ENCODE results near the gene DAP. TPM values are rescaled to one million over a fixed set of nuclear protein-coding genes. Genes with fewer than 3 reads are reported as not detected.

DAP gene, protein sequence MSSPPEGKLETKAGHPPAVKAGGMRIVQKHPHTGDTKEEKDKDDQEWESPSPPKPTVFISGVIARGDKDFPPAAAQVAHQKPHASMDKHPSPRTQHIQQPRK
- 41.4 TPM for polyA plus RNA-seq (2013, experiment 1 of 2)
- polyA plus RNA-seq (2013, experiment 2 of 2): 42.1 TPM

- H2BK120ac ChIP-seq (ENCODE audit: low read depth, low read length): peak within 1 kb of the TSS; percentile 48
- H3K9ac ChIP-seq (ENCODE audit: low read length): peak within 1 kb of the TSS; percentile 86
- H3K4ac ChIP-seq (ENCODE audit: low read depth, low read length): peak within 1 kb of the TSS; percentile 92
- no CpG with 5 or more reads among the region's 79 CpGs for WGBS (ENCODE audit: extremely low coverage, insufficient coverage, low lambda C conversion rate)
- H3K4me3 ChIP-seq (ENCODE audit: low read length): peak within 1 kb of the TSS; percentile 68
- H3K56ac ChIP-seq (ENCODE audit: low read length): peak within 1 kb of the TSS; percentile 93
- peak within 1 kb of the TSS; percentile 85 for H3K27ac ChIP-seq (ENCODE audit: low read depth, low read length)
- peak within 1 kb of the TSS; percentile 85 for H2BK5ac ChIP-seq (ENCODE audit: low read length)
- peak within 1 kb of the TSS; percentile 59 for H4K8ac ChIP-seq (ENCODE audit: low read depth, low read length)
- H3K23ac ChIP-seq (ENCODE audit: low read length): peak within 1 kb of the TSS; percentile 94
- H3K79me2 ChIP-seq (ENCODE audit: control insufficient read depth, insufficient read depth, low read length): no peaks in the 10 kb centered on the region
- no peaks in the 10 kb centered on the region for H3K36me3 ChIP-seq (ENCODE audit: control insufficient read depth, insufficient read depth, low read length)
- H2BK15ac ChIP-seq (replicated peaks; ENCODE audit: low read depth): no peak within 1 kb of the TSS
- peak; percentile 93 for DNase-seq
- no peaks in the 10 kb centered on the region for H3K27me3 ChIP-seq (ENCODE audit: insufficient read depth, low read length, poor library complexity)
- H3K18ac ChIP-seq (ENCODE audit: low read length): peak within 1 kb of the TSS; percentile 98
- no peak within 1 kb of the TSS for H4K5ac ChIP-seq (ENCODE audit: low read length)
- H3K79me1 ChIP-seq (ENCODE audit: low read length): peaks cover 8% of the 10 kb centered on the region
- peaks cover 5% of the 10 kb centered on the region for H3K4me1 ChIP-seq (ENCODE audit: control insufficient read depth, low read depth, low read length)
- peak within 1 kb of the TSS; percentile 73 for H3K4me2 ChIP-seq (ENCODE audit: low read length)
- H2AK5ac ChIP-seq (ENCODE audit: low read length): no peak within 1 kb of the TSS
Observed at GRCh38 chr5:10761185-10761932, at the start of gene DAP. Gene DAP, minus strand, starts transcription at chr5:10761234. Its CDS starts 166 bp downstream, at chr5:10761068.

DNA sequence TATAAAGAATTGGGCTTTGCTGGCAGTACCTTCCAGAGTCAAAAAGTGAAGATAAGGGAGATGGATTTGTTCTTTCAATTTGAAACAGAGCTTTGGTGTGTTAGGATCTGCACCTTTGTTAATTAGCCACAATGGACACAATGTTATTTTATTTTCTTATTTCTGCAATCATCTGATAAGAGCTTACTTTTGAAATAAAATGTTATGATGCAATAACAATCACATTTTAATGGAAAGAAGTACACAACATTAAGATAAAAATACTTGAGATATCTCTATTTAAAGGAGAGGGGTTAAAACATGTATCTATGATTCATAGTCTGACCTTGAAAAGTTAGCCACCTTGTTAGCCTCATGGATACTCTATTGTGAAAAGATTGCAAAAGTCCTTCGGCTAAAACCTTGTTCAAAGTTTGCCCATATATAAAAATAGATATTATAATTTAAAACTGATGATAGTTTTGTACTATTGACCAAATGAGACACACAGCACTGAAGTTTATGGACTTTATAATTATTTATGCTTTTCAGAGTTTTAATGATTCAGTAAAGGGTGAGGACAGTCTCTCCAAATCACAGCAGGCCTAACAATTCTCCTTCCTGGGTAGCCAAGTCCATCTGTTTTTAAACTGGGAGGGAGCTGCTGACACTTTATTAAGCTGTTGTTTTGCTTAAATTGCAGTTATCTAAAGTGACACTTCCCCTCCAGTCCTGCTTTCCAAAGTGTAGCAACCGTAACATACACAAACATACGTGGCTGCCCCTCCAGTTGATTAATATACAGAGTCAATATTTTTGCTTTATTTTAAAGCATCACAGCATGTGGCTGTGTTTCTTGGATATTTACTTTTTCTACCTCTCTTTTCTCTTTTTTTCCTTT, 47.6 kb upstream of the DAP start:
- Histone ChIP-seq H3K79me1 (ENCODE audit: low read length) (no peaks in the 10 kb centered on the region), H2AK5ac (ENCODE audit: low read length) (no peak overlapping the region), H3K27me3 (ENCODE audit: insufficient read depth, low read length, poor library complexity) (no peaks in the 10 kb centered on the region), H4K5ac (ENCODE audit: low read length) (no peak overlapping the region), H3K4ac (ENCODE audit: low read depth, low read length) (no peak overlapping the region), H3K36me3 (ENCODE audit: control insufficient read depth, insufficient read depth, low read length) (no peaks in the 10 kb centered on the region), H3K4me1 (ENCODE audit: control insufficient read depth, low read depth, low read length) (no peaks in the 10 kb centered on the region), H3K56ac (ENCODE audit: low read length) (no peak overlapping the region), H3K23ac (ENCODE audit: low read length) (no peak overlapping the region), H2BK120ac (ENCODE audit: low read depth, low read length) (no peak overlapping the region), H3K18ac (ENCODE audit: low read length) (no peak overlapping the region), H4K8ac (ENCODE audit: low read depth, low read length) (no peak overlapping the region), H3K4me2 (ENCODE audit: low read length) (no peak overlapping the region), H2BK15ac (replicated peaks; ENCODE audit: low read depth) (no peak overlapping the region), H3K79me2 (ENCODE audit: control insufficient read depth, insufficient read depth, low read length) (no peaks in the 10 kb centered on the region), H3K27ac (ENCODE audit: low read depth, low read length) (no peak overlapping the region), H2BK5ac (ENCODE audit: low read length) (no peak overlapping the region), H3K9ac (ENCODE audit: low read length) (no peak overlapping the region), H3K4me3 (ENCODE audit: low read length) (no peak overlapping the region)
- WGBS (ENCODE audit: extremely low coverage, insufficient coverage, low lambda C conversion rate): no CpG with 5 or more reads among the region's 3 CpGs
- DNase-seq: no peak

GRCh38 chr5:10801931-10802666, 41.1 kb upstream of the DAP start:
- H3K27me3 ChIP-seq (ENCODE audit: insufficient read depth, low read length, poor library complexity): no peaks in the 10 kb centered on the region
- H3K4ac ChIP-seq (ENCODE audit: low read depth, low read length): no peak overlapping the region
- H4K8ac ChIP-seq (ENCODE audit: low read depth, low read length): no peak overlapping the region
- H3K4me2 ChIP-seq (ENCODE audit: low read length): no peak overlapping the region
- H3K9ac ChIP-seq (ENCODE audit: low read length): no peak overlapping the region
- H2BK15ac ChIP-seq (replicated peaks; ENCODE audit: low read depth): no peak overlapping the region
- no peaks in the 10 kb centered on the region for H3K79me1 ChIP-seq (ENCODE audit: low read length)
- no peaks in the 10 kb centered on the region for H3K4me1 ChIP-seq (ENCODE audit: control insufficient read depth, low read depth, low read length)
- no peak overlapping the region for H3K4me3 ChIP-seq (ENCODE audit: low read length)
- H2BK5ac ChIP-seq (ENCODE audit: low read length): no peak overlapping the region
- H3K56ac ChIP-seq (ENCODE audit: low read length): no peak overlapping the region
- H4K5ac ChIP-seq (ENCODE audit: low read length): no peak overlapping the region
- no peak overlapping the region for H3K27ac ChIP-seq (ENCODE audit: low read depth, low read length)
- H3K79me2 ChIP-seq (ENCODE audit: control insufficient read depth, insufficient read depth, low read length): no peaks in the 10 kb centered on the region
- no peaks in the 10 kb centered on the region for H3K36me3 ChIP-seq (ENCODE audit: control insufficient read depth, insufficient read depth, low read length)
- H2AK5ac ChIP-seq (ENCODE audit: low read length): no peak overlapping the region
- H3K18ac ChIP-seq (ENCODE audit: low read length): no peak overlapping the region
- H3K23ac ChIP-seq (ENCODE audit: low read length): no peak overlapping the region
- no peak overlapping the region for H2BK120ac ChIP-seq (ENCODE audit: low read depth, low read length)
- peak; percentile 64 for DNase-seq
- WGBS (ENCODE audit: extremely low coverage, insufficient coverage, low lambda C conversion rate): no CpG with 5 or more reads among the region's 9 CpGs

DNA sequence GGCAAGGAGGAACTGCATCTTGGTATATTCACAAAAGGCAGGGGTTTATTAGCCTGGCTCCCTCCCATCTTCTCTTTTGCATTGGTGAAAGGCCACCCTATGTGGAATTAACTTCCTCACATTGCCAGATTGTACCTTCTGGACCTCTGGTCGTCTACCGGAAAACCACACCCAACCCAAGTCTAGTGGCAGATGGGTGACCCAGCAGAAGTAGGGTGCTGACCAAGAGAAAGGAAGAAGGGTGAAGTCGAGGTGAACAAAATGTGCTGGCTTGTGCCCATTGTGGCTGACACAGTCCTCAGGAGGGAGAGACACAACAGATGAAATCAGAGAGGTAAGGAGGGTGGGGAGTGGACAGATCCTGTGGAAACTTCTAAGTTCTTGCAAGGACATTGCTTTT, 39.8 kb upstream of the DAP start:
- no peak overlapping the region for H2BK5ac ChIP-seq (ENCODE audit: low read length)
- no peak overlapping the region for H2BK15ac ChIP-seq (replicated peaks; ENCODE audit: low read depth)
- H3K36me3 ChIP-seq (ENCODE audit: control insufficient read depth, insufficient read depth, low read length): no peaks in the 10 kb centered on the region
- H3K79me1 ChIP-seq (ENCODE audit: low read length): no peaks in the 10 kb centered on the region
- H3K27ac ChIP-seq (ENCODE audit: low read depth, low read length): no peak overlapping the region
- H2AK5ac ChIP-seq (ENCODE audit: low read length): no peak overlapping the region
- H3K4me3 ChIP-seq (ENCODE audit: low read length): no peak overlapping the region
- no peak overlapping the region for H4K5ac ChIP-seq (ENCODE audit: low read length)
- no peak overlapping the region for H3K4me2 ChIP-seq (ENCODE audit: low read length)
- no peak overlapping the region for H3K9ac ChIP-seq (ENCODE audit: low read length)
- no peaks in the 10 kb centered on the region for H3K27me3 ChIP-seq (ENCODE audit: insufficient read depth, low read length, poor library complexity)
- no peak overlapping the region for H3K23ac ChIP-seq (ENCODE audit: low read length)
- no CpG with 5 or more reads among the region's 3 CpGs for WGBS (ENCODE audit: extremely low coverage, insufficient coverage, low lambda C conversion rate)
- H3K18ac ChIP-seq (ENCODE audit: low read length): no peak overlapping the region
- H3K4me1 ChIP-seq (ENCODE audit: control insufficient read depth, low read depth, low read length): no peaks in the 10 kb centered on the region
- no peak for DNase-seq
- H2BK120ac ChIP-seq (ENCODE audit: low read depth, low read length): no peak overlapping the region
- no peak overlapping the region for H4K8ac ChIP-seq (ENCODE audit: low read depth, low read length)
- no peak overlapping the region for H3K4ac ChIP-seq (ENCODE audit: low read depth, low read length)
- no peak overlapping the region for H3K56ac ChIP-seq (ENCODE audit: low read length)
- H3K79me2 ChIP-seq (ENCODE audit: control insufficient read depth, insufficient read depth, low read length): no peaks in the 10 kb centered on the region

DNA sequence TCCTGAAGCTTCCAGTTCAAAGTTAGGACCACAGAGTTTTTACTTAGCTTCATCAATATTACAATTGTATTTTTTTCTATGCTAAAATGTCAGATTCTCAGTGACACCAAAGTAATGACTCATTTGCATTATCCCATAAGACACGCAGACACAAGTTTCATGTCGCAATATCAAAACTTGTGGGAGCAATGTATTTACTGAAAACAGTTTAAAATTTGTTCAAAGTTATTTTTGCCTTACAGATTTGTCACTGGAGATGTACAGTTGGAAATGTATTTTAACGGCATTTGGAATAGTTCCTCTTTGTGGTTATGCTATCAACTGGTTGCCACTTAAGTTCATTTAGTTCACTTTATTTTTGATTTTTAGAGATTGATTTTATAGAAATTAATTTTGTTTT, 36.2 kb upstream of the DAP start:
- Histone ChIP-seq H3K18ac (ENCODE audit: low read length) (no peak overlapping the region), H3K4ac (ENCODE audit: low read depth, low read length) (no peak overlapping the region), H3K4me3 (ENCODE audit: low read length) (no peak overlapping the region), H3K23ac (ENCODE audit: low read length) (no peak overlapping the region), H3K79me2 (ENCODE audit: control insufficient read depth, insufficient read depth, low read length) (no peaks in the 10 kb centered on the region), H2BK120ac (ENCODE audit: low read depth, low read length) (no peak overlapping the region), H3K27ac (ENCODE audit: low read depth, low read length) (no peak overlapping the region), H3K79me1 (ENCODE audit: low read length) (no peaks in the 10 kb centered on the region), H4K8ac (ENCODE audit: low read depth, low read length) (no peak overlapping the region), H3K4me1 (ENCODE audit: control insufficient read depth, low read depth, low read length) (no peaks in the 10 kb centered on the region), H2BK15ac (replicated peaks; ENCODE audit: low read depth) (no peak overlapping the region), H2AK5ac (ENCODE audit: low read length) (no peak overlapping the region), H3K36me3 (ENCODE audit: control insufficient read depth, insufficient read depth, low read length) (no peaks in the 10 kb centered on the region), H3K27me3 (ENCODE audit: insufficient read depth, low read length, poor library complexity) (no peaks in the 10 kb centered on the region), H2BK5ac (ENCODE audit: low read length) (no peak overlapping the region), H3K4me2 (ENCODE audit: low read length) (no peak overlapping the region), H3K9ac (ENCODE audit: low read length) (no peak overlapping the region), H4K5ac (ENCODE audit: low read length) (no peak overlapping the region), H3K56ac (ENCODE audit: low read length) (no peak overlapping the region)
- no CpG with 5 or more reads among the region's 3 CpGs for WGBS (ENCODE audit: extremely low coverage, insufficient coverage, low lambda C conversion rate)
- DNase-seq: no peak

All from mesendoderm (in vitro differentiated cells).